SK-N-MC (cell line): ENCODE results near the gene FAXDC2.

Source experiments
- EZH2 ChIP-seq: fragments of 200-600 bp; sonication (generic); IDR thresholded peaks from one replicate; pipeline ENCODE4 v1.6.1; 2017; ENCODE audit warnings: antibody characterized with exemption
- FOXP2 ChIP-seq: optimal IDR thresholded peaks from 2 replicates; pipeline ENCODE3; 2011; ENCODE audit warnings: mild to moderate bottlenecking, moderate library complexity; ENCODE audit not compliant: insufficient read depth; ENCODE audit errors: extremely low read length, control extremely low read depth
- POLR2AphosphoS5 ChIP-seq: IDR thresholded peaks from 2 replicates; pipeline ENCODE4 v1.6.1; 2012; ENCODE audit warnings: mild to moderate bottlenecking, low read depth, low read length, borderline replicate concordance

- TF ChIP-seq EZH2 (no peak), POLR2AphosphoS5 (no peak), FOXP2 (no peak)
Measured at GRCh38 chr5:154820383-154820782, 30.0 kb downstream of the FAXDC2 start.
